GM12878 (cell line): ENCODE results near the gene FAM151A. TPM values are rescaled to one million over a fixed set of nuclear protein-coding genes. Genes with fewer than 3 reads are reported as not detected.

Experiments used
- ATAC-seq: fragments of 200-7000 bp; cut with Tn5 transposase; 3 replicates; pipeline ENCODE4 v1.9.1; 2020; ENCODE audit warnings: mild to moderate bottlenecking, moderate library complexity
- BruUV-seq: library from RNA; stranded (reverse); fragments of 400-500 nt; replicated peaks from 2 replicates; lab custom pipeline; 2021; lab: Mats Ljungman, UMichigan
- CTCF ChIA-PET: fragments of 300-600 bp; sonication (Branson Sonifier 250); formaldehyde crosslinking; extraction: SDS; loops from one replicate; lab custom pipeline; 2021; ENCODE audit warnings: inconsistent platforms; lab: Yijun Ruan, JAX
- POLR2A ChIA-PET: fragments of 350-600 bp; formaldehyde crosslinking; extraction: SDS; loops from one replicate; lab custom pipeline; 2021; ENCODE audit warnings: inconsistent platforms; lab: Charles Lee
- RAD21 ChIA-PET: fragments of 300-600 bp; sonication (Branson Sonifier 250); formaldehyde crosslinking; loops from one replicate; lab custom pipeline; 2023; ENCODE audit warnings: antibody characterized with exemption; ENCODE audit not compliant: unreplicated experiment; lab: Charles Lee
- SMC1A ChIA-PET: fragments of 300-600 bp; sonication (Branson Sonifier 250); formaldehyde crosslinking; loops from one replicate; lab custom pipeline; 2023; ENCODE audit not compliant: unreplicated experiment, uncharacterized antibody; lab: Charles Lee
- DNase-seq: peaks from one replicate; pipeline ENCODE4 v3.0.0-alpha.2; 2011; ENCODE audit warnings: low read depth, low spot score
- FAIRE-seq: peaks from 3 replicates; lab custom pipeline; 2011; peaks lifted over from hg19 to GRCh38; lab: Jason Lieb, UNC
- H2AFZ ChIP-seq: 2 replicates; pipeline ENCODE4 v1.6.0; 2011; ENCODE audit warnings: low read depth, low read length, control low read depth; ENCODE audit not compliant: control insufficient read depth
- H3K27ac ChIP-seq: 2 replicates; pipeline ENCODE4 v1.5.1; 2011; ENCODE audit warnings: control low read depth; ENCODE audit not compliant: control insufficient read depth, insufficient read depth
- H3K27me3 ChIP-seq, 2 experiments: replicated peaks in 1 of 2; 2 replicates each; pipeline versions ENCODE4 v1.6.0 to v1.6.1; 2011; ENCODE audit warnings: low read length in 1 of 2; ENCODE audit not compliant: control insufficient read depth in 2 of 2, insufficient read depth in 2 of 2
- H3K36me3 ChIP-seq, 2 experiments: 2 replicates each; pipeline ENCODE4 v1.5.1; 2011; ENCODE audit warnings: low read length in 1 of 2; ENCODE audit not compliant: control insufficient read depth in 2 of 2, insufficient read depth in 2 of 2
- H3K4me1 ChIP-seq: 2 replicates; pipeline ENCODE4 v1.6.1; 2011; ENCODE audit warnings: mild to moderate bottlenecking, low read length, moderate library complexity, mixed read lengths; ENCODE audit not compliant: control insufficient read depth, insufficient read depth
- H3K4me2 ChIP-seq: 2 replicates; pipeline ENCODE4 v1.6.0; 2011; ENCODE audit warnings: control low read depth; ENCODE audit not compliant: control insufficient read depth, insufficient read depth
- H3K4me3 ChIP-seq: fragments of 200-600 bp; sonication (generic); 2 replicates; pipeline ENCODE4 v1.5.1; 2016
- H3K79me2 ChIP-seq: 2 replicates; pipeline ENCODE4 v1.6.0; 2011; ENCODE audit warnings: low read length; ENCODE audit not compliant: control insufficient read depth, insufficient read depth
- H3K9ac ChIP-seq: 2 replicates; pipeline ENCODE4 v1.8.0; 2011; ENCODE audit warnings: low read length, control low read depth, mixed read lengths; ENCODE audit not compliant: control insufficient read depth, insufficient read depth
- H3K9me3 ChIP-seq: replicated peaks from 3 replicates; pipeline ENCODE4 v1.5.1; 2011; ENCODE audit warnings: mild to moderate bottlenecking, low read length; ENCODE audit not compliant: control insufficient read depth, insufficient read depth
- H4K20me1 ChIP-seq: 2 replicates; pipeline ENCODE4 v1.6.0; 2011; ENCODE audit not compliant: control insufficient read depth, insufficient read depth
- CBFB ChIP-seq: IDR thresholded peaks from 2 replicates; pipeline ENCODE4 v1.6.1; 2016; ENCODE audit warnings: antibody characterized with exemption, low read depth
- CEBPB ChIP-seq, 2 experiments: fragments of 150-350 bp in 1 of 2; IDR thresholded peaks; 2 replicates each; pipeline ENCODE4 v1.6.1; 2012 to 2014; ENCODE audit warnings: low read depth in 2 of 2, low read length in 2 of 2, borderline replicate concordance in 1 of 2, inconsistent platforms in 1 of 2
- FOXM1 ChIP-seq: IDR thresholded peaks from 2 replicates; pipeline ENCODE4 v1.6.1; 2012; ENCODE audit warnings: low read depth, mild to moderate bottlenecking, inconsistent platforms, low read length, moderate library complexity
- JUNB ChIP-seq: IDR thresholded peaks from 2 replicates; pipeline ENCODE4 v1.6.1; 2016; ENCODE audit warnings: antibody characterized with exemption, mild to moderate bottlenecking
- KDM1A ChIP-seq: fragments of 200-600 bp; sonication (generic); IDR thresholded peaks from 2 replicates; pipeline ENCODE4 v1.6.1; 2016; ENCODE audit warnings: borderline replicate concordance
- MLLT1 ChIP-seq: fragments of 450-650 bp; IDR thresholded peaks from 2 replicates; pipeline ENCODE4 v1.6.1; 2016; ENCODE audit warnings: mild to moderate bottlenecking
- RAD51 ChIP-seq: fragments of 450-650 bp; IDR thresholded peaks from 2 replicates; pipeline ENCODE4 v1.6.1; 2016; ENCODE audit warnings: moderate library complexity, mild to moderate bottlenecking, inconsistent platforms
- RELB ChIP-seq: fragments of 450-650 bp; IDR thresholded peaks from 2 replicates; pipeline ENCODE4 v1.6.1; 2017; ENCODE audit warnings: low read depth, mild to moderate bottlenecking, moderate library complexity
- ZBTB11 ChIP-seq: fragments of 450-650 bp; formaldehyde crosslinking; IDR thresholded peaks from 2 replicates; pipeline ENCODE4 v1.5.0; 2022; ENCODE audit warnings: mild to moderate bottlenecking, missing genetic modification characterization
- WGBS: methylation state at CpG from one replicate; pipeline ENCODE4 v1.1.6; 2016; ENCODE audit warnings: low lambda C conversion rate; ENCODE audit not compliant: insufficient replicate concordance, insufficient coverage; ENCODE audit errors: missing lambda C conversion rate; 5-methylcytosine and 5-hydroxymethylcytosine counted together
- in situ Hi-C: fragments of 300-500 bp; cut with MboI; formaldehyde crosslinking; loops from 9 replicates; pipeline ENCODE4 v1.14.3; 2018; ENCODE audit warnings: mixed read lengths
- intact Hi-C: fragments of 100-400 bp; cut with micrococcal nuclease; formaldehyde crosslinking; loops from one replicate; pipeline ENCODE4 v1.14.2; 2022; ENCODE audit not compliant: unreplicated experiment
- polyA plus RNA-seq, 11 experiments: library from polyadenylated mRNA; depleted of rRNA in 4 of 11; unstranded in 6 of 11; stranded (reverse) in 5 of 11; fragments of >200 nt; fragmentation: Nextera tagmentation in 4 of 11; fragmentation: Illumina TruSeq in 1 of 11; extraction: Ambion mirVana in 4 of 11; extraction: Trizol in 1 of 11; gene quantifications; 1 replicate in 1 of 11; 2 replicates in 10 of 11; pipeline versions ENCODE4 v1.2.1 to v1.2.3, GENCODE V29; 2011 to 2016; ENCODE audit warnings: inconsistent platforms in 2 of 11, missing spikeins in 2 of 11, low read depth in 1 of 11
- total RNA-seq, 4 experiments: library from RNA; depleted of rRNA in 3 of 4; stranded (reverse); fragments of >200 nt in 3 of 4; fragmentation: Illumina TruSeq in 1 of 4; extraction: Trizol in 1 of 4; gene quantifications; 2 replicates each; pipeline versions ENCODE4 v1.2.1 to v1.2.3, GENCODE V29; 2013 to 2021

Gene FAM151A
- total and polyA plus RNA-seq, 10 of the 15 experiments (the other 5 are each of a cell fraction or from before 2014, with no cell fraction given) = 0.09 to 0.34 (median 0.14) TPM; not detected in 5

- H3K4me3 ChIP-seq = no peak overlapping the region
- RAD21 ChIA-PET = no interaction called here
- H3K79me2 ChIP-seq = no peaks in the 10 kb centered on the region
- no peak overlapping the region for H3K9ac ChIP-seq
- WGBS = 64% methylated on average over 8 of the region's 8 CpGs
- no peak for ATAC-seq
- H3K9me3 ChIP-seq = no peaks in the 10 kb centered on the region
- SMC1A ChIA-PET = no interaction called here
- H3K27me3 ChIP-seq = no peaks in the 10 kb centered on the region
- CTCF ChIA-PET = interaction anchor here (1.1 kb wide), 1 partner anchor 122 kb away, joined by 5 read pairs; no protein-coding TSS in a partner anchor
- TF ChIP-seq FOXM1 (no peak), JUNB (no peak), ZBTB11 (no peak), CEBPB (IDR thresholded peaks at IDR 0.05; ENCODE audit: borderline replicate concordance in 1 of 2, low read depth in 2 of 2, low read length in 2 of 2) (no peak), RELB (no peak), RAD51 (no peak), CBFB (no peak), KDM1A (no peak), MLLT1 (no peak)
- BruUV-seq = no TSS peak
- no peak for FAIRE-seq
- intact Hi-C loops = no loop called here
- POLR2A ChIA-PET = interaction anchor here (0.6 kb wide), 1 partner anchor 1179 kb away, joined by 4 read pairs; no protein-coding TSS in a partner anchor
- H4K20me1 ChIP-seq = no peaks in the 10 kb centered on the region
- DNase-seq = no peak
- no peaks in the 10 kb centered on the region for H3K36me3 ChIP-seq
- H3K4me2 ChIP-seq = no peak overlapping the region
- H3K4me1 ChIP-seq = peaks cover 3% of the 10 kb centered on the region; the same call in 1 of the 2 replicates
- in situ Hi-C loops = no loop called here
- no peak overlapping the region for H3K27ac ChIP-seq
- no peak overlapping the region for H2AFZ ChIP-seq
Observed at GRCh38 chr1:54611621-54612020, 11.7 kb downstream of the FAM151A start.
